ENCODE measurements around the gene BPIFA2. TPM values are rescaled to one million over a fixed set of nuclear protein-coding genes. Genes with fewer than 3 reads are reported as not detected.

Gene BPIFA2
- total and polyA plus RNA-seq, 2 of the 4 experiments (the other 2 are of a cell fraction): not detected

DNA sequence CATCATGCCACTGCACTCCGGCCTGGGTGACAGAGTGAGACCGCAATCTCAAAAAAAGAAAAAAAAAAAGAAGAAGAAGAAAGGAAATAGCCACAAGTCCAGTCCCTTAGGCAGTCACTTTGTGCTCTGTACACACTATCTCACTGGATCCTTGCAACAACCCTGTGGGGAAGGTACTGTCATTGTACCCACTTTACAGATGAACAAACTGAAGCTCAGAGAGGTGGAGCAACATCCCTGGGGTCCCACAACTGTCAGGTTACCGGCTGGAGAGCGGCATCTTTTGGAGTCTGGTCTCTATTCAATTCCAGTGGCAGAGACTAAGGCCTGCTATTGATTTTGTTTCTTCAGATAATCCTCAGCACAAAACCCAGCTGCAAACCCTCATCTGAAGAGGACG lies 12.2 kb downstream of the BPIFA2 start:
- Histone ChIP-seq H3K14ac (replicated peaks; ENCODE audit: low read depth, low read length) (no peak overlapping the region), H4K8ac (ENCODE audit: low read depth in 2 of 2, low read length in 2 of 2) (no peak overlapping the region), H3K79me1 (ENCODE audit: low read depth in 1 of 2, low read length in 2 of 2) (no peaks in the 10 kb centered on the region), H2BK5ac (ENCODE audit: low read depth, low read length, poor library complexity, severe bottlenecking) (no peak overlapping the region), H4K20me1 (ENCODE audit: insufficient read depth, low read length) (no peaks in the 10 kb centered on the region), H3K9me1 (ENCODE audit: insufficient read depth, low read length) (no peaks in the 10 kb centered on the region), H4K5ac (ENCODE audit: low read depth, low read length) (no peak overlapping the region), H2BK20ac (ENCODE audit: low read depth, low read length) (no peak overlapping the region), H3K4me1 (ENCODE audit: control insufficient read depth, insufficient read depth, low read length) (no peaks in the 10 kb centered on the region), H3K56ac (ENCODE audit: extremely low read depth, insufficient read depth, low read length) (no peak overlapping the region), H2BK120ac (ENCODE audit: low read depth, low read length) (no peak overlapping the region), H3K4me3 (ENCODE audit: insufficient read depth, low read depth, low read length) (no peak overlapping the region), H4K91ac (ENCODE audit: insufficient read depth, low read depth, low read length) (no peak overlapping the region), H3K23ac (ENCODE audit: low read depth, low read length) (no peak overlapping the region), H3K27ac (ENCODE audit: insufficient read depth, low read length) (no peak overlapping the region), H2AK9ac (replicated peaks; ENCODE audit: low read depth, low read length, poor library complexity) (no peak overlapping the region), H3K4ac (ENCODE audit: low read depth, low read length) (no peak overlapping the region), H2BK15ac (ENCODE audit: low read depth, low read length) (no peak overlapping the region), H3K9ac (ENCODE audit: low read depth, low read length) (no peak overlapping the region), H3K9me3 (ENCODE audit: control insufficient read depth, insufficient read depth, low read length) (no peaks in the 10 kb centered on the region), H2AFZ (replicated peaks; ENCODE audit: low read length, poor library complexity) (no peak overlapping the region), H3K36me3 (ENCODE audit: control insufficient read depth, insufficient read depth, low read length) (no peaks in the 10 kb centered on the region), H3K4me2 (ENCODE audit: low read depth, low read length) (no peak overlapping the region), H3K18ac (ENCODE audit: low read depth, low read length) (no peak overlapping the region), H3K27me3 (ENCODE audit: control insufficient read depth, insufficient read depth, low read length) (no peaks in the 10 kb centered on the region; the same call in 1 of the 2 replicates), H2AK5ac (ENCODE audit: low read depth, low read length) (no peak overlapping the region)
- TF ChIP-seq CEBPB (IDR thresholded peaks at IDR 0.05; ENCODE audit: low read depth, low read length): no peak
- TF ChIP-seq RFX5 (IDR thresholded peaks at IDR 0.05; ENCODE audit: low read depth, low read length): no peak
- TF ChIP-seq CHD1 (IDR thresholded peaks at IDR 0.05; ENCODE audit: low read depth, low read length): no peak
- no peak for TF ChIP-seq MAZ (IDR thresholded peaks at IDR 0.05; ENCODE audit: borderline replicate concordance, low read depth, low read length)
- no peak for TF ChIP-seq ELK1 (IDR thresholded peaks at IDR 0.05; ENCODE audit: borderline replicate concordance, low read depth, low read length)
- TF ChIP-seq RAD21 (IDR thresholded peaks at IDR 0.05; ENCODE audit: low read length): no peak
- TF ChIP-seq FOS (IDR thresholded peaks at IDR 0.05; ENCODE audit: low read depth, low read length): no peak
- no peak for TF ChIP-seq BHLHE40 (IDR thresholded peaks at IDR 0.05; ENCODE audit: low read depth, low read length)
- no peak for TF ChIP-seq MXI1 (IDR thresholded peaks at IDR 0.05; ENCODE audit: borderline replicate concordance, low read depth, low read length)
- no CpG with 5 or more reads among the region's 5 CpGs for WGBS, 2 experiments (ENCODE audit: extremely low coverage in 2 of 2, insufficient read length in 1 of 2)
- DNase-seq (no peak), ATAC-seq (ENCODE audit: low read depth) (no peak)
- dilution Hi-C loops (cut with HindIII; ENCODE audit: low sequenced_read_pairs, unreplicated experiment): no loop called here
- ChIA-PET POLR2A (ENCODE audit: unreplicated experiment) (no interaction called here), CTCF (no interaction called here)
- no TSS peak for BruUV-seq (replicated peaks)
- in situ Hi-C loops (cut with MboI; ENCODE audit: low sequenced_read_pairs): no loop called here
- intact Hi-C loops (cut with micrococcal nuclease): no loop called here

Data from IMR-90 (cell line).